ENCODE results near the gene BRICD5.
A peak's percentile ranks its signal among the peaks of the same experiment; 100 is the strongest.

Gene BRICD5

GRCh38 chr16:2235234-2235651 is 24.6 kb upstream of the BRICD5 start:
- TF ChIP-seq, protein P1, sequence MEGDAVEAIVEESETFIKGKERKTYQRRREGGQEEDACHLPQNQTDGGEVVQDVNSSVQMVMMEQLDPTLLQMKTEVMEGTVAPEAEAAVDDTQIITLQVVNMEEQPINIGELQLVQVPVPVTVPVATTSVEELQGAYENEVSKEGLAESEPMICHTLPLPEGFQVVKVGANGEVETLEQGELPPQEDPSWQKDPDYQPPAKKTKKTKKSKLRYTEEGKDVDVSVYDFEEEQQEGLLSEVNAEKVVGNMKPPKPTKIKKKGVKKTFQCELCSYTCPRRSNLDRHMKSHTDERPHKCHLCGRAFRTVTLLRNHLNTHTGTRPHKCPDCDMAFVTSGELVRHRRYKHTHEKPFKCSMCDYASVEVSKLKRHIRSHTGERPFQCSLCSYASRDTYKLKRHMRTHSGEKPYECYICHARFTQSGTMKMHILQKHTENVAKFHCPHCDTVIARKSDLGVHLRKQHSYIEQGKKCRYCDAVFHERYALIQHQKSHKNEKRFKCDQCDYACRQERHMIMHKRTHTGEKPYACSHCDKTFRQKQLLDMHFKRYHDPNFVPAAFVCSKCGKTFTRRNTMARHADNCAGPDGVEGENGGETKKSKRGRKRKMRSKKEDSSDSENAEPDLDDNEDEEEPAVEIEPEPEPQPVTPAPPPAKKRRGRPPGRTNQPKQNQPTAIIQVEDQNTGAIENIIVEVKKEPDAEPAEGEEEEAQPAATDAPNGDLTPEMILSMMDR (IDR thresholded peaks at IDR 0.05; ENCODE audit: low read depth, low read length): no peak
- no peaks in the 10 kb centered on the region for H3K27me3 ChIP-seq (ENCODE audit: insufficient read depth, low read depth, severe bottlenecking)
- peaks cover 94% of the 10 kb centered on the region for H3K36me3 ChIP-seq

DNA sequence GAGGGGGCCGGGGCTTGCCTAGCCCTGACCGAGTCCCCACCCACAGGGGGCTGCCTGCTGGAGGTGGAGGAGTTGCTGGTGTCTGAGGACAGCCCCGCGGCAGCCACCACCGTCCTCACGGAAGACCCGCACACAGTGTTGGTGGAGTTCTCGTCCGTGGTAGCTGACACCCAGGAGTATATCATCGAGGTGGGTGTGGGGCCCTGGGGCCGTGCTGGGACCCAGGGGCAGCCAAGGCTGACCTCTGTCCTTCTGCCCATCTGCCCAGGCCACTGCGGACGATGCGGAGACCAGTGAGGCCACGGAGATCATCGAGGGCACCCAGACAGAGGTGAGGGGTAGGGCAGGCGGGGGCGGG is 24.1 kb upstream of the BRICD5 start:
- peaks cover 93% of the 10 kb centered on the region for H3K36me3 ChIP-seq
- no peaks in the 10 kb centered on the region for H3K27me3 ChIP-seq (ENCODE audit: insufficient read depth, low read depth, severe bottlenecking)
- no peak overlapping the region for H3K4me3 ChIP-seq (ENCODE audit: low read depth, low read length)
- H3K27ac ChIP-seq: no peak overlapping the region
- H3K9me3 ChIP-seq (ENCODE audit: severe bottlenecking): no peaks in the 10 kb centered on the region
- TF ChIP-seq, protein P1 (IDR thresholded peaks at IDR 0.05; ENCODE audit: low read depth, low read length): no peak
- DNase-seq: no peak

More at GRCh38 chr16:2235234-2235651, 24.6 kb upstream of the BRICD5 start:
- H3K9me3 ChIP-seq (ENCODE audit: severe bottlenecking): no peaks in the 10 kb centered on the region
- no peak for DNase-seq
- H3K27ac ChIP-seq: peak overlapping the region; percentile 48
- H3K4me3 ChIP-seq (ENCODE audit: low read depth, low read length): no peak overlapping the region

DNA sequence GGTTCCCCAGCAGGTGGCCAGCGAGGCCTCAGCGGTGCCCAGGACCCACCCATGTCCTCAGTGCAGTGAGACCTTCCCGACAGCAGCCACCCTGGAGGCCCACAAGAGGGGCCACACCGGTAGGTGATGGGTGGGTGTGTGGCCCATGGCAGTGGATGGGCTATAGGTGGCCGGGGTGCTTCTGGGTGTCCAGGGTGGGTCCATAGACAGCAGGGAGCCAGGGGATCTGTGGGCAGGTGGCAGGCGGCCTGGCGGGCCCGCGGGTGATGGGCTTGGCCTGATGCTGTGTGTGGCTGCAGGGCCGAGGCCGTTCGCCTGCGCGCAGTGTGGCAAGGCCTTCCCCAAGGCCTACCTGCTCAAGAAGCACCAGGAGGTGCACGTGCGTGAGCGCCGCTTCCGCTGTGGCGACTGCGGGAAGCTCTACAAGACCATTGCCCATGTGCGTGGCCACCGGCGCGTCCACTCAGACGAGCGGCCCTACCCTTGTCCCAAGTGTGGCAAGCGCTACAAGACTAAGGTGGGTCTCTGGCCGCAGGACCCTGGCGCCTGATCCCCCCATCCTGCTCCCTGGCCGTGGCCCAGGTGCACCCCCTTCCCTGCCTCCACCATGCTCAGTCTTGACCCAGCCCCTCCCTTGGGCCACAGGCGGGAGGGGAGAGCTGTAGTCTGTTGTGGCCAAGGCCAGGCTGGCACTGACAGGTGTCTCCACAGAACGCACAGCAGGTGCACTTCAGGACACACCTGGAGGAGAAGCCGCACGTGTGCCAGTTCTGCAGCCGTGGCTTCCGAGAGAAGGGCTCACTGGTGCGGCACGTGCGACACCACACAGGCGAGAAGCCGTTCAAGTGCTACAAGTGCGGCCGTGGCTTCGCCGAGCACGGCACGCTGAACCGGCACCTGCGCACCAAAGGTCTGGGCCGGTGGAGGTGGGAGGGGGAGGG is 23.5 kb upstream of the BRICD5 start:
- TF ChIP-seq, protein P1 (IDR thresholded peaks at IDR 0.05; ENCODE audit: low read depth, low read length): no peak
- Histone ChIP-seq H3K27me3 (ENCODE audit: insufficient read depth, low read depth, severe bottlenecking) (no peaks in the 10 kb centered on the region), H3K36me3 (peaks cover 93% of the 10 kb centered on the region), H3K4me3 (ENCODE audit: low read depth, low read length) (no peak overlapping the region), H3K27ac (peak overlapping the region; percentile 31; the same call in 1 of the 2 replicates), H3K9me3 (ENCODE audit: severe bottlenecking) (no peaks in the 10 kb centered on the region)
- no peak for DNase-seq

DNA sequence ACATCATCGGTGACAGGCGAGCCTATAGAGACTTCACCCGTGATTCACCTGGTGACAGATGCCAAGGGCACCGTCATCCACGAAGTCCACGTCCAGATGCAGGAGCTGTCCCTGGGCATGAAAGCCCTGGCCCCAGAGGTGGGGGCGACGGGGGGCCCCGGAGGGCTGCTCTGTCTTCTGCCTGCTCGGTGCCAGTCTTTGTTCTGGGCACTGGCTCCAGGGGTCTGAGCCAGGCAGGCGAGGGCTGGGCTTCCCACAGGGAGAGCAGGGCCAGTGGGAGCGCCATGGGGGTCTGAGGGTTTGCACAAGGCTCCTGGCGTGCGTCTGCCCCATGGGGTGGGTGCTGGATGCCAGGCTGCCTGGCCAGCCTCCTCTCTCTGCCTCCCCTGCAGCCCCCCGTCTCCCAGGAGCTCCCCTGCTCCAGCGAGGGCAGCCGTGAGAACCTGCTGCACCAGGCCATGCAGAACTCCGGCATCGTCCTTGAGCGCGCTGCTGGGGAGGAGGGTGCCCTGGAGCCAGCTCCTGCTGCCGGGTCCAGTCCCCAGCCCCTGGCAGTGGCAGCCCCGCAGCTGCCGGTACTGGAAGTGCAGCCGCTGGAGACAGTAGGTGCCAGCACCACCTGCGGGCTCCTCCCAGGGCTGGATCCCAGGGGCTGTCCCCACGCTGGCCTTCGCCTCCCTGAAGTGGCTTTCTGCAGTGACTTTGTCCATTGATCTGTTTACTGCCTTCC is 22.5 kb upstream of the BRICD5 start:
- H3K27me3 ChIP-seq (ENCODE audit: insufficient read depth, low read depth, severe bottlenecking): no peaks in the 10 kb centered on the region
- TF ChIP-seq, protein P1 (IDR thresholded peaks at IDR 0.05; ENCODE audit: low read depth, low read length): no peak
- H3K27ac ChIP-seq: peak overlapping the region; percentile 31; the same call in 1 of the 2 replicates
- H3K9me3 ChIP-seq (ENCODE audit: severe bottlenecking): no peaks in the 10 kb centered on the region
- H3K36me3 ChIP-seq: peaks cover 95% of the 10 kb centered on the region
- H3K4me3 ChIP-seq (ENCODE audit: low read depth, low read length): no peak overlapping the region
- DNase-seq: no peak

DNA sequence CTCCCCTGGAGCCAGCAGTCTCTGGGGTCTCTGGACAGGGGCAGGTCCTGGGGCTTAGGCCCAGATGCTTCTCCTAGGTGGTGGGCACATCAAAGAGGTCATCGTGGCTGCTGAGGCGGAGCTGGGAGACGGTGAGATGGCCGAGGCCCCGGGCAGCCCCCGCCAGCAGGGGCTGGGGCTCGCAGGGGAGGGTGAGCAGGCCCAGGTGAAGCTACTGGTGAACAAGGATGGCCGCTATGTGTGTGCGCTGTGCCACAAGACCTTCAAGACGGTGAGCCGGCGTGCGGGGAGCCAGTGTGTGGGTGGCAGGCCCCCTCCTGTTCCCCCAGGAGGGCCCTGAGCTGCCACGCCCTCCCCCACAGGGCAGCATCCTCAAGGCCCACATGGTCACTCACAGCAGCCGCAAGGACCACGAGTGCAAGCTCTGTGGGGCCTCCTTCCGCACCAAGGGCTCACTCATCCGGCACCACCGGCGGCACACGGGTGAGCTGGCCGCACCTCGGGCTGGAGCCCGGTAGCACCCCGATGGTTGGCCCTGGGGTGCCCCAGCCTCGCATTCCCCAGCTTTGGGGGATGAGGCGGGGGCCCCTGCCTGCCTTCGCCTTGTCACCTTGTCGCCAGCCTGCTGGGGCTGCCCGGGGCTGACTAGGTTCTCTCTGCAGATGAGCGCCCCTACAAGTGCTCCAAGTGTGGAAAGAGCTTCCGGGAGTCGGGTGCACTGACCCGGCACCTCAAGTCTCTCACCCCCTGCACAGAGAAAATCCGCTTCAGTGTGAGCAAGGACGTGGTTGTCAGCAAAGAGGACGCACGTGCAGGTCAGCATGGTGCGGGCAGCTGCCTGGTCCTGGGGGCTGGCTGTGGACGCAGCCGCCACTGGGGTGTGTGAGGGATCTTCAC is 21.7 kb upstream of the BRICD5 start:
- Histone ChIP-seq H3K9me3 (ENCODE audit: severe bottlenecking) (no peaks in the 10 kb centered on the region), H3K27me3 (ENCODE audit: insufficient read depth, low read depth, severe bottlenecking) (no peaks in the 10 kb centered on the region), H3K36me3 (peaks cover 92% of the 10 kb centered on the region), H3K27ac (no peak overlapping the region; the same call in 1 of the 2 replicates), H3K4me3 (ENCODE audit: low read depth, low read length) (no peak overlapping the region)
- DNase-seq: no peak
- TF ChIP-seq, protein P1 (IDR thresholded peaks at IDR 0.05; ENCODE audit: low read depth, low read length): no peak
